Measurements from ENCODE around the gene TNFSF13.

The TNFSF13 gene

GRCh38 chr17:7573324-7574080 lies 15.0 kb downstream of the TNFSF13 start:
- Mint-ChIP-seq H3K4me3 (peak overlapping the region; percentile 92), H3K27me3 (ENCODE audit: low read depth) (peaks cover 4% of the 10 kb centered on the region), H3K27ac (peak overlapping the region; percentile 99), H3K4me1 (ENCODE audit: low read depth) (peaks cover 45% of the 10 kb centered on the region), H3K36me3 (ENCODE audit: low read depth) (peaks cover 82% of the 10 kb centered on the region), H3K9me3 (no peaks in the 10 kb centered on the region)
- DNase-seq (ENCODE audit: low spot score), result peak; percentile 85

GRCh38 chr17:7574176-7574953 lies 15.8 kb downstream of the TNFSF13 start:
- H3K4me1 Mint-ChIP-seq (ENCODE audit: low read depth), result peaks cover 53% of the 10 kb centered on the region
- peak overlapping the region; percentile 92 for H3K4me3 Mint-ChIP-seq
- DNase-seq (ENCODE audit: low spot score), result no peak
- peaks cover 4% of the 10 kb centered on the region for H3K27me3 Mint-ChIP-seq (ENCODE audit: low read depth)
- H3K27ac Mint-ChIP-seq, result peak overlapping the region; percentile 99
- peaks cover 85% of the 10 kb centered on the region for H3K36me3 Mint-ChIP-seq (ENCODE audit: low read depth)
- no peaks in the 10 kb centered on the region for H3K9me3 Mint-ChIP-seq

GRCh38 chr17:7575481-7575883 lies 16.9 kb downstream of the TNFSF13 start:
- H3K9me3 Mint-ChIP-seq, result no peaks in the 10 kb centered on the region
- H3K4me1 Mint-ChIP-seq (ENCODE audit: low read depth), result peaks cover 59% of the 10 kb centered on the region
- H3K27me3 Mint-ChIP-seq (ENCODE audit: low read depth), result peaks cover 4% of the 10 kb centered on the region
- DNase-seq (ENCODE audit: low spot score), result no peak
- H3K36me3 Mint-ChIP-seq (ENCODE audit: low read depth), result peaks cover 86% of the 10 kb centered on the region
- H3K27ac Mint-ChIP-seq, result peak overlapping the region; percentile 41
- peak overlapping the region; percentile 92 for H3K4me3 Mint-ChIP-seq

- DNase-seq (ENCODE audit: low spot score), result no peak
- Mint-ChIP-seq H3K4me1 (ENCODE audit: low read depth) (peaks cover 64% of the 10 kb centered on the region), H3K27me3 (ENCODE audit: low read depth) (peaks cover 4% of the 10 kb centered on the region), H3K4me3 (peak overlapping the region; percentile 92), H3K27ac (peak overlapping the region; percentile 41), H3K36me3 (ENCODE audit: low read depth) (peaks cover 86% of the 10 kb centered on the region), H3K9me3 (no peaks in the 10 kb centered on the region)
These were observed 17.4 kb downstream of the TNFSF13 start for GRCh38 chr17:7575959-7576358.

GRCh38 chr17:7576432-7576937 lies 17.9 kb downstream of the TNFSF13 start:
- Mint-ChIP-seq H3K27me3 (ENCODE audit: low read depth) (peaks cover 4% of the 10 kb centered on the region), H3K36me3 (ENCODE audit: low read depth) (peaks cover 84% of the 10 kb centered on the region), H3K4me3 (peak overlapping the region; percentile 92), H3K27ac (peak overlapping the region; percentile 55), H3K9me3 (no peaks in the 10 kb centered on the region), H3K4me1 (ENCODE audit: low read depth) (peaks cover 63% of the 10 kb centered on the region)
- DNase-seq (ENCODE audit: low spot score), result no peak

GRCh38 chr17:7577327-7578199 lies 19.0 kb downstream of the TNFSF13 start:
- H3K4me3 Mint-ChIP-seq, result peak overlapping the region; percentile 92
- no peaks in the 10 kb centered on the region for H3K9me3 Mint-ChIP-seq
- H3K36me3 Mint-ChIP-seq (ENCODE audit: low read depth), result peaks cover 85% of the 10 kb centered on the region
- peaks cover 65% of the 10 kb centered on the region for H3K4me1 Mint-ChIP-seq (ENCODE audit: low read depth)
- DNase-seq (ENCODE audit: low spot score), result no peak
- H3K27ac Mint-ChIP-seq, result peak overlapping the region; percentile 53
- peaks cover 4% of the 10 kb centered on the region for H3K27me3 Mint-ChIP-seq (ENCODE audit: low read depth)

- peaks cover 75% of the 10 kb centered on the region for H3K36me3 Mint-ChIP-seq (ENCODE audit: low read depth)
- peak within 1 kb of the TSS; percentile 65 for H3K4me3 Mint-ChIP-seq
- no peaks in the 10 kb centered on the region for H3K27me3 Mint-ChIP-seq (ENCODE audit: low read depth)
- DNase-seq (ENCODE audit: low spot score), result peak; percentile 78
- H3K9me3 Mint-ChIP-seq, result no peaks in the 10 kb centered on the region
- H3K27ac Mint-ChIP-seq, result peak within 1 kb of the TSS; percentile 84
- H3K4me1 Mint-ChIP-seq (ENCODE audit: low read depth), result peaks cover 65% of the 10 kb centered on the region
These were observed 20.7 kb downstream of the TNFSF13 start, which contains the start of gene CD68 for GRCh38 chr17:7579001-7579833. TSS of gene CD68 (plus strand) at chr17:7579638. CDS start at chr17:7579678, 40 bp downstream.

GRCh38 chr17:7579834-7580603 lies 21.5 kb downstream of the TNFSF13 start:
- peak; percentile 35 for DNase-seq (ENCODE audit: low spot score)
- Mint-ChIP-seq H3K4me3 (peak overlapping the region; percentile 65), H3K36me3 (ENCODE audit: low read depth) (peaks cover 72% of the 10 kb centered on the region), H3K27me3 (ENCODE audit: low read depth) (no peaks in the 10 kb centered on the region), H3K27ac (peak overlapping the region; percentile 84), H3K9me3 (no peaks in the 10 kb centered on the region), H3K4me1 (ENCODE audit: low read depth) (peaks cover 66% of the 10 kb centered on the region)

GRCh38 chr17:7580604-7581575 lies 22.3 kb downstream of the TNFSF13 start:
- peak overlapping the region; percentile 84 for H3K27ac Mint-ChIP-seq
- H3K4me3 Mint-ChIP-seq, result peak overlapping the region; percentile 35
- no peaks in the 10 kb centered on the region for H3K27me3 Mint-ChIP-seq (ENCODE audit: low read depth)
- H3K9me3 Mint-ChIP-seq, result no peaks in the 10 kb centered on the region
- no peak for DNase-seq (ENCODE audit: low spot score)
- peaks cover 68% of the 10 kb centered on the region for H3K36me3 Mint-ChIP-seq (ENCODE audit: low read depth)
- H3K4me1 Mint-ChIP-seq (ENCODE audit: low read depth), result peaks cover 66% of the 10 kb centered on the region

GRCh38 chr17:7582396-7583252 lies 24.1 kb downstream of the TNFSF13 start:
- H3K27me3 Mint-ChIP-seq (ENCODE audit: low read depth), result no peaks in the 10 kb centered on the region
- peaks cover 52% of the 10 kb centered on the region for H3K4me1 Mint-ChIP-seq (ENCODE audit: low read depth)
- no peak for DNase-seq (ENCODE audit: low spot score)
- peak overlapping the region; percentile 98 for H3K4me3 Mint-ChIP-seq
- peaks cover 57% of the 10 kb centered on the region for H3K36me3 Mint-ChIP-seq (ENCODE audit: low read depth)
- H3K9me3 Mint-ChIP-seq, result no peaks in the 10 kb centered on the region
- H3K27ac Mint-ChIP-seq, result peak overlapping the region; percentile 100

Data from T-helper 2 cell treated with Interferon-gamma antibody and Interleukin-4, amounts not matched to agents 5 μg/mL and 100 μg/mL, for 36 hours (primary cell).